Thoracic aorta (tissue), 2 donors: ENCODE data around the gene ANKRD6. TPM values are rescaled to one million over a fixed set of nuclear protein-coding genes. Genes with fewer than 3 reads are reported as not detected.

Source experiments
- ATAC-seq: fragments of 150-250 bp; one replicate; pipeline ENCODE4 v1.8.0; 2017; ENCODE audit warnings: low read depth; ENCODE audit not compliant: insufficient number of reproducible peaks, low FRiP score
- DNase-seq: peaks from one replicate; pipeline ENCODE4 v3.0.0-alpha.2; 2020; ENCODE audit warnings: low spot score
- H3K27ac ChIP-seq, 2 donors: fragments of 200-600 bp; sonication (generic); 1 replicate in 1 of 2; 2 replicates in 1 of 2; pipeline ENCODE4 v1.5.1; 2016; ENCODE audit warnings: mild to moderate bottlenecking in 2 of 2, moderate library complexity in 2 of 2
- H3K27me3 ChIP-seq: fragments of 200-600 bp; sonication (generic); replicated peaks from 2 replicates; pipeline ENCODE4 v1.6.0; 2016; ENCODE audit warnings: mild to moderate bottlenecking; ENCODE audit not compliant: insufficient read depth
- H3K36me3 ChIP-seq: fragments of 200-600 bp; sonication (generic); one replicate; pipeline ENCODE4 v1.5.1; 2016
- H3K4me1 ChIP-seq, 2 donors: fragments of 200-600 bp; sonication (generic); 1 replicate in 1 of 2; 2 replicates in 1 of 2; pipeline versions ENCODE4 v1.5.1 to v1.6.0; 2016; ENCODE audit warnings: low read depth in 2 of 2, mild to moderate bottlenecking in 1 of 2; ENCODE audit not compliant: control insufficient read depth in 1 of 2
- H3K4me3 ChIP-seq: fragments of 200-600 bp; sonication (generic); 2 replicates; pipeline ENCODE4 v1.5.1; 2016; ENCODE audit warnings: mild to moderate bottlenecking
- H3K9me3 ChIP-seq: fragments of 200-600 bp; sonication (generic); 2 replicates; pipeline ENCODE4 v1.5.1; 2016
- CTCF ChIP-seq: fragments of 200-600 bp; sonication (generic); IDR thresholded peaks from one replicate; pipeline ENCODE4 v1.5.1; 2019; ENCODE audit warnings: antibody characterized with exemption
- total RNA-seq, 2 donors: library from RNA; depleted of rRNA; stranded (reverse); fragments of >200 nt; gene quantifications; one replicate each; pipeline versions ENCODE4 v1.1.0 to v1.2.3, GENCODE V29; 2016

ANKRD6 gene
- total RNA-seq, 2 donors from 2014 or later, result 35.3 to 91.9 TPM

- peaks cover 3 to 10% of the 10 kb centered on the region in 2 donors for H3K4me1 ChIP-seq
- H3K4me3 ChIP-seq, result no peak overlapping the region
- H3K27ac ChIP-seq, result no peak overlapping the region
- DNase-seq (no peak), ATAC-seq (no peak)
- peaks cover 44% of the 10 kb centered on the region for H3K36me3 ChIP-seq
- H3K9me3 ChIP-seq, result no peaks in the 10 kb centered on the region
- no peak for TF ChIP-seq CTCF
- no peaks in the 10 kb centered on the region for H3K27me3 ChIP-seq
These were observed 246.5 kb downstream of the ANKRD6 start for GRCh38 chr6:89679215-89680120.

GRCh38 chr6:89680150-89680549, 247.2 kb downstream of the ANKRD6 start:
- Histone ChIP-seq H3K4me1 (peaks cover 3 to 10% of the 10 kb centered on the region in 2 donors), H3K27me3 (no peaks in the 10 kb centered on the region), H3K9me3 (no peaks in the 10 kb centered on the region), H3K27ac (no peak overlapping the region), H3K4me3 (no peak overlapping the region), H3K36me3 (peaks cover 44% of the 10 kb centered on the region)
- TF ChIP-seq CTCF, result no peak
- no peak for ATAC-seq
- no peak for DNase-seq

GRCh38 chr6:89680551-89680950, 247.6 kb downstream of the ANKRD6 start:
- Histone ChIP-seq H3K4me3 (no peak overlapping the region), H3K27me3 (no peaks in the 10 kb centered on the region), H3K9me3 (no peaks in the 10 kb centered on the region), H3K27ac (no peak overlapping the region), H3K4me1 (peaks cover 3 to 9% of the 10 kb centered on the region in 2 donors), H3K36me3 (peaks cover 44% of the 10 kb centered on the region)
- no peak for DNase-seq
- no peak for ATAC-seq
- TF ChIP-seq CTCF, result no peak

- no peaks in the 10 kb centered on the region for H3K27me3 ChIP-seq
- H3K4me3 ChIP-seq, result no peak overlapping the region
- ATAC-seq, result no peak
- no peak for DNase-seq
- H3K36me3 ChIP-seq, result peaks cover 55% of the 10 kb centered on the region
- H3K9me3 ChIP-seq, result no peaks in the 10 kb centered on the region
- no peaks in the 10 kb centered on the region for H3K4me1 ChIP-seq
- H3K27ac ChIP-seq, result no peak overlapping the region
- TF ChIP-seq CTCF, result no peak
These were observed 249.1 kb downstream of the ANKRD6 start for GRCh38 chr6:89681983-89682564.

GRCh38 chr6:89682991-89683390, 250.0 kb downstream of the ANKRD6 start:
- no peaks in the 10 kb centered on the region for H3K27me3 ChIP-seq
- ATAC-seq (no peak), DNase-seq (no peak)
- TF ChIP-seq CTCF, result no peak
- no peak overlapping the region for H3K27ac ChIP-seq
- no peaks in the 10 kb centered on the region for H3K9me3 ChIP-seq
- peaks cover 56% of the 10 kb centered on the region for H3K36me3 ChIP-seq
- no peaks in the 10 kb centered on the region for H3K4me1 ChIP-seq
- H3K4me3 ChIP-seq, result no peak overlapping the region
